Activated CD4-positive, alpha-beta T cell treated with anti-CD3 and anti-CD28 coated beads, Interleukin-2, amount 10 ng/mL, durations not matched to agents 7 days and 5 days (primary cell): Measurements from ENCODE around the gene CIDEA. TPM values are rescaled to one million over a fixed set of nuclear protein-coding genes. Genes with fewer than 3 reads are reported as not detected.

Experiments used
- CTCF ChIA-PET: fragments of 350-600 bp; sonication (Branson Sonifier 250); formaldehyde crosslinking; loops from one replicate; lab custom pipeline; 2021; ENCODE audit warnings: antibody characterized with exemption; lab: Charles Lee
- POLR2A ChIA-PET: fragments of 350-600 bp; sonication (Branson Sonifier 250); formaldehyde crosslinking; loops from one replicate; lab custom pipeline; 2021; ENCODE audit warnings: antibody characterized with exemption; lab: Charles Lee
- DNase-seq: peaks from one replicate; pipeline ENCODE4 v3.0.0-alpha.2; 2020
- H3K27ac Mint-ChIP-seq: one replicate; pipeline ENCODE4 v1.8.0; 2021; ENCODE audit warnings: mild to moderate bottlenecking, moderate library complexity, mixed read lengths
- H3K27me3 Mint-ChIP-seq: one replicate; pipeline ENCODE4 v1.8.0; 2021; ENCODE audit warnings: mixed read lengths
- H3K36me3 Mint-ChIP-seq: one replicate; pipeline ENCODE4 v1.8.0; 2021; ENCODE audit warnings: low read depth, mixed read lengths
- H3K4me1 Mint-ChIP-seq: one replicate; pipeline ENCODE4 v1.8.0; 2021; ENCODE audit warnings: mixed read lengths
- H3K4me3 Mint-ChIP-seq: one replicate; pipeline ENCODE4 v1.8.0; 2021; ENCODE audit warnings: mild to moderate bottlenecking, moderate library complexity, mixed read lengths
- H3K9me3 Mint-ChIP-seq: one replicate; pipeline ENCODE4 v1.8.0; 2021; ENCODE audit warnings: mixed read lengths
- total RNA-seq, 2 experiments: library from RNA; stranded (reverse); gene quantifications; one replicate each; pipeline ENCODE4 v1.2.3, GENCODE V29; 2021

The CIDEA gene
- total RNA-seq, 2 experiments from 2014 or later, result not detected

DNA sequence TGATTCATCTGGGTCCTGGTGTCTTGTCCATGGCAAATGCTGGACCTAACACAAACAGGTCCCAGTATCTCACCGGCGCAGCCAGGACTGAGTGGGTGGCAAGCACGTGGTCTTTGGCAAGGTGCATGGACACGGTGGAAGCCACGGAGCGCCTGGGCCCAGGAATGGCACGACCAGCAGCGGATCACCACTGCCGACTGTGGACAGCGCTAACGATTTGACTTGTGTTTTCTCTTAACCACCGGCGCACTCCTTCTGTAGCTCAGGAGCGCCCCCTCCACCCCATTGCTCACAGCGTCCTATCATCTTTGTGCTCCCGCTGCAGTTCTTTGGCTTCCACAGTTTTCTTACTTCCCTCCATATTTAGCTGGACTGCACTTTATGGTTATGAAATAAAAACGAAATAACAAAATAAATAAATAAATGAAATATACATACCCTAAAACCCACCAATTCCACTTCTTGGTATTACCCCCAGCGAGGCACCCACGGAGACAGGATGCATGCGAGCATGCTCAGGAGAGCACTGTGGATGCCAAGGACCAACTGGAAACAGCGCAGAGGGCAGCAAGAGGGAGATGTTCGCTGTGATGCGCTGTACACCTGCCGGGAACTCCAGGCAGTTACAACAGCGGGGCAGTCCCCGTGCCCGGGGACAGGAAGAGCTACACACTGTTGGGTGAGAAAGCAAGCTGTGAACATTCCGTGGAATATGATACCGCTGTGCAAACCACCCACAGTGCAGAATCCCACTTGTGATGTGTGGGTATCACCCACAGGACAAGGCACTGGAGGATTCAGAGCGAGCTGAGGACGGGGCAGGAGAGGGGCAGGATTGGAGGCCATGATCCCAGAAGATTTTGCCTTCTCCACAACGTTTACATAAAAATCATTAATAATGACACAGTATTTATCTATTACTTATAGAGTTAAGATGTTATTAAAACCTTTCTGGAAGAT lies 7.0 kb upstream of the CIDEA start:
- no peaks in the 10 kb centered on the region for H3K36me3 Mint-ChIP-seq
- H3K4me1 Mint-ChIP-seq, result no peaks in the 10 kb centered on the region
- no peak for DNase-seq
- no peaks in the 10 kb centered on the region for H3K9me3 Mint-ChIP-seq
- POLR2A ChIA-PET, result no interaction called here
- H3K27ac Mint-ChIP-seq, result no peak overlapping the region
- H3K4me3 Mint-ChIP-seq, result no peak overlapping the region
- peaks cover 14% of the 10 kb centered on the region for H3K27me3 Mint-ChIP-seq
- CTCF ChIA-PET, result interaction anchor here (0.9 to 1.3 kb wide), 2 partner anchors 9 to 18 kb away, joined by 3 to 4 read pairs; no protein-coding TSS in a partner anchor

DNA sequence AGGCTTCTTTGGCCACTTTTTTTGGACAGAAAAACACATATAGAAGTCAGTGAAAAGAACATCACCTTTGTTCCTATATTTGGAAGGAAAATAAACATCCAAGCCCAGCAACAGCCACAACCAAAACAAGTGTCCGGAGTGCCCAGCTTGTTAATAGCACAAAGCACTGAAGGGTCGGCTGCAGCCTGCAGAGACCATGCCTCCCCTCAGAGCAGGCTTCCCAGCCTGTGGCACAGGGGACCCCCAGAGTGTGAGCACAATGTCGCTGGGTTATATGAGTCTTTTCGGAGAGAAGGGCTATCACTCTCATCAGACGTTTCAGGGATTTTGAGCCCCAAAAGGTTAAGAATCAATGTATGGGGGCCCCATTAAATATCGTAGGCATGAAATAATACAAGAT lies 6.2 kb upstream of the CIDEA start:
- Mint-ChIP-seq H3K4me3 (no peak overlapping the region), H3K9me3 (no peaks in the 10 kb centered on the region), H3K27me3 (peaks cover 20% of the 10 kb centered on the region), H3K27ac (no peak overlapping the region), H3K4me1 (no peaks in the 10 kb centered on the region), H3K36me3 (no peaks in the 10 kb centered on the region)
- CTCF ChIA-PET, result interaction anchor here (0.9 to 1.3 kb wide), 2 partner anchors 8 to 17 kb away, joined by 3 to 4 read pairs; no protein-coding TSS in a partner anchor
- no peak for DNase-seq
- POLR2A ChIA-PET, result no interaction called here

DNA sequence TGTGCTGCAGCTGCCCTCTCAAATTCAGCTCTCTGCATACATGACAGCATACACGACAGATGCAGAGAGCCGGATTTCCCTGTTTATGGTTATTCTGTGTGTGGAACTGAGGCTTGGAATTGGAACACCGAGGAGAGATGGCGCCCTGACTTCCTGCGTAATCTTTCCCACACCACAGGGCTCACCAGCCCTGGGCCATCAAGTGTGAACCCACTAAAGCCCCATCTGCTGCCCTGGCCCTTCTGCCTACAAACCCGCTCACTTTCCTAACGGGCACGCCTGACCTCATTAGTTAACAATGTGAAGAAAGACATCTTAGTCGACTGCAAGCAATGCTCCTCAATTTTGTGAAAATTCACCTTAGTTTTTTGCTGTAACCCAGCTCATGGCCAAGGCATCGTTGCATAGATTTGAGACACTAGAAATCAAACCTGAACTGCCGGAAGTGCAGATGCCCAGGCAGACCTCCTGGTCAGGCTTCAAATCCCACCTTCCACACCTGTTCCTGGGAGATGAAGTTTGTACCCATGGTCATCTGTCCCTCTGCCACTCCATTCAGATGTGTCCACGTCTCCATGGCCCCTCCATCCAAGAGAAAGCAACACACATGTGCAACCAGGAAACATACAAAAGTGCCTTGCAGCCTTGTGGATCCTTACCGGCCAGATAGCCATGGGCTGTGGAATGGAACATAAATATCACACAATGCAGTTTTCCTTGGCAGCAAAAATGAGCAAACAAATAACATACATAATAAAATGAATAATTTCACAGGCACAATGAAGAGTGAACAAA lies 5.0 kb upstream of the CIDEA start:
- H3K4me1 Mint-ChIP-seq, result no peaks in the 10 kb centered on the region
- H3K27me3 Mint-ChIP-seq, result peaks cover 30% of the 10 kb centered on the region
- CTCF ChIA-PET, result no interaction called here

DNA sequence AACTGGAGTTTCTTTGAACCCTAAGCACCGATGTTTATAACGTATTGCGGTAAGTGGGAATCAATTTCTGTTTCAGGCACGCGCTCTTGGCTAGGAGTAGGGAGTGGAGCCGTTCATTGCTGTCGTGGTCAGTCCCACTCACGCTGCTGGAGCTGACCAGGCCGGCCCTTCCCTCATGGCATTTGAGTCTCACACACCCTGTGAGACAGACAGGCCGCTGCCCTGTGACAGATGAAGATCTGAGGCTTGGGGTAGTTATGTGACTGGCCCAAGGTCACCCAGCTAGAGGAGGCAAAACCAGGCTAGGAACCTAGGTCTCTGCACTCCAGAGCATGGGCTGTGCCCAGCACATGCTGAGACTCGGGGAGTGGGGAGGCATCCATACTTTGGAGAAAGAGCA lies 2.9 kb upstream of the CIDEA start:
- Mint-ChIP-seq H3K4me1 (no peaks in the 10 kb centered on the region), H3K9me3 (no peaks in the 10 kb centered on the region), H3K36me3 (no peaks in the 10 kb centered on the region), H3K27me3 (peaks cover 50% of the 10 kb centered on the region), H3K4me3 (no peak overlapping the region), H3K27ac (no peak overlapping the region)
- CTCF ChIA-PET, result no interaction called here
- no peak for DNase-seq
- POLR2A ChIA-PET, result interaction anchor here (0.7 kb wide), 1 partner anchor 34 kb away, joined by 3 read pairs; no protein-coding TSS in a partner anchor

More for the DNA sequence above, 5.0 kb upstream of the CIDEA start:
- DNase-seq, result no peak
- Mint-ChIP-seq H3K36me3 (no peaks in the 10 kb centered on the region), H3K9me3 (no peaks in the 10 kb centered on the region), H3K27ac (no peak overlapping the region), H3K4me3 (no peak overlapping the region)
- POLR2A ChIA-PET, result no interaction called here

DNA sequence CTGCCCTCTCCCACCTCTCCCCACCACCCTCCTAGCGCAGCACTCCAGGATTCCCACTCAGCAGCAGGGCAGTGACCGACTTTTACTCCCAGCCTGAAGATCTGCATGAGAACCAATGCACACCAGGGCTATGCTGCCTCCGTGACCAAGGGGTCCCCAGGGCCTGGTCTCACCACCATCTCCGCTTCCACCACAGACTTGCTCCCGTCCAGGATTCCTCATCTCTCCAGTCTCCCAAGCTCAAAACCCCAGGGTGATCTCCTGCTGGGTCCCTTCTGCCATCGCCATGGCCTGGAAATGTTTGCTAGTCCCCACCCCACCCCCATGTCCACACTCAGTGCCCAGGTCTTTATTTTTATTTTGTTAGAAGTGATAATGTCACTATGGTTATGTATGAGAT lies 2.1 kb upstream of the CIDEA start:
- ChIA-PET CTCF (interaction anchor here (0.9 to 1.6 kb wide), 2 partner anchors 13 to 36 kb away, joined by 3 read pairs; no protein-coding TSS in a partner anchor), POLR2A (no interaction called here)
- no peak overlapping the region for H3K27ac Mint-ChIP-seq
- no peaks in the 10 kb centered on the region for H3K9me3 Mint-ChIP-seq
- no peak overlapping the region for H3K4me3 Mint-ChIP-seq
- no peaks in the 10 kb centered on the region for H3K36me3 Mint-ChIP-seq
- H3K27me3 Mint-ChIP-seq, result peaks cover 56% of the 10 kb centered on the region
- DNase-seq, result no peak
- no peaks in the 10 kb centered on the region for H3K4me1 Mint-ChIP-seq

DNA sequence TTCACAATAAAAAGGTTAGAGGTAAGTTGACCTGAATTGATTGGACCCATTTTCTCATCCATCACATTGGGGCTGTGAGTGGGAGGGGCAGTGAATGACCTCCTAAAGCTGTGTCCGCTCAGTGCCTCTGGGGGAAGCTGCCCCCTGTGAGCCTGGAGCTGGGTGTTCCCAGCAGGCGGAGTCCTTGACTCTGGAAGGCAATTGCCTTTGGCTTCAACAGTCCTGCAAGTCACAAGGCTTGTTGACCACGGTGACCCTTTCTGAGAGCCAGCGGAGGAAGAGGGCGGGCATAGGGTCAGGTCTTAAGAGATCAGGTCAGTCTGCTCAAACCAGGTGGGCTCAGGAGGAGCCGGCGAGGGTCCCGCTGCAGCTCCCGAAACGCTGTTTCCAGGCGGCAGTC lies 1.1 kb upstream of the CIDEA start:
- H3K9me3 Mint-ChIP-seq, result no peaks in the 10 kb centered on the region
- peaks cover 61% of the 10 kb centered on the region for H3K27me3 Mint-ChIP-seq
- CTCF ChIA-PET, result interaction anchor here (0.9 to 1.6 kb wide), 2 partner anchors 12 to 35 kb away, joined by 3 read pairs; no protein-coding TSS in a partner anchor
- H3K27ac Mint-ChIP-seq, result no peak overlapping the region
- H3K4me1 Mint-ChIP-seq, result no peaks in the 10 kb centered on the region
- no peak overlapping the region for H3K4me3 Mint-ChIP-seq
- POLR2A ChIA-PET, result interaction anchor here (0.6 kb wide), 1 partner anchor 171 kb away, joined by 3 read pairs; no protein-coding TSS in a partner anchor
- DNase-seq, result no peak
- no peaks in the 10 kb centered on the region for H3K36me3 Mint-ChIP-seq

DNA sequence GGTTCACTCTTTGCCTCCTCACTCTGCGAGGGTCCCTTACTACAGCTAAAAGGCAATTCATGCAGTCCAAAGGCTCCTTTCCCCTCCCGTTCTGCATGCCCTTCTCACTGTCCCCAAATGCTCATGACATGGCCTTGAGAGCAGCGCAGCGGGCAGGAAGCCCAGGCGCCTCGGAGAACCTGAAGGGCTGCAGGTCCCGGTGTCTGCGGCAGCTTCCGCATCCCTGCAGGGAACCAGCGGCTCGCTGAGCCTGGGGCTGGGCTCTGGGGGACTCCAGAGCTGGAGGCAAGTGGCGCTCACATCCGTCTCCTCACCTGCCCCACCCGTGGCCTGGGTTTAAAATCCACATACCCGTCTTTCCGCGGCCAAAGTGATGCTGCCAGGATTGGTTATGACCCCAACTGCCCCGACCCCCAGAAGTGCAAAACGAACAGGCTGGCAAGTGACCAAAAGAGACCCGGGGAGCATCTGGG lies 462 bp upstream of the CIDEA start:
- H3K27ac Mint-ChIP-seq, result no peak overlapping the region
- H3K9me3 Mint-ChIP-seq, result no peaks in the 10 kb centered on the region
- peaks cover 61% of the 10 kb centered on the region for H3K27me3 Mint-ChIP-seq
- DNase-seq, result no peak
- ChIA-PET CTCF (no interaction called here), POLR2A (interaction anchor here (0.6 kb wide), 1 partner anchor 171 kb away, joined by 3 read pairs; no protein-coding TSS in a partner anchor)
- no peak overlapping the region for H3K4me3 Mint-ChIP-seq
- H3K36me3 Mint-ChIP-seq, result no peaks in the 10 kb centered on the region
- no peaks in the 10 kb centered on the region for H3K4me1 Mint-ChIP-seq

DNA sequence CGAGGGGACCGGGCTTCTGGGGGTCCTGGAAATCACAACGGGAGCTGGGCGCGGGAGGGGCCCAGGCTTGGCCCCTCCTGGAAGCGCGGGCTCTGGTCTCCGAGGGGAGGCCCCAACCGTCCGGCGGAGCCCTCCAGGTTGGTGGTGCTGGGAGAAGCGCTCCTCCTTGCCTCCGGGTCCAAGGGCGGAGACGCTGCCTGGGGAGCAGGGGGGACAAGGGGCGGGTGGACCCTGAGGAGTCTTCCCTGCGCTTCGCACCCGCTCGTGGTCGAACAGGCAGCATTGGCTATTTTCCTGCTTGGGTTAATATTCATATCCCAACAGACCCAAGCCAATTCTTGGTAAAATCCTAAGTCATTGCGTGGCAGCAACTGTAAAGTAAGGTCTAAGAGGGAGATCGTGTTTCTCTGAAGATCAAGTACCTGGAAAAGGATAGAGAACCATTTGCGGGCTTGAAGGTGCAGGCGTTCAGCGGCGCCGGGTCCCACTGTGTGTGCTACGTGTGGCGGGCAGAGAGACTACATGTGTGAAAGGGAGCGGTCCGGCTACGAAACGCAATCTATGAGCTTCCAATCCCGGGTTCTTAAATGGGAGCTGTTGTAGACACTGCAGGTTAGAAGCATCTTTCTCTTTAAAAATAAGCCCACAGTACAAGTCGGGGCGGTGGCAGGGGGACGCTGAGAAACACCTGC lies 805 bp downstream of the CIDEA start:
- Mint-ChIP-seq H3K4me3 (no peak overlapping the region), H3K27ac (no peak overlapping the region), H3K27me3 (peaks cover 61% of the 10 kb centered on the region), H3K4me1 (no peaks in the 10 kb centered on the region), H3K9me3 (no peaks in the 10 kb centered on the region), H3K36me3 (no peaks in the 10 kb centered on the region)
- DNase-seq, result no peak
- ChIA-PET CTCF (no interaction called here), POLR2A (no interaction called here)

DNA sequence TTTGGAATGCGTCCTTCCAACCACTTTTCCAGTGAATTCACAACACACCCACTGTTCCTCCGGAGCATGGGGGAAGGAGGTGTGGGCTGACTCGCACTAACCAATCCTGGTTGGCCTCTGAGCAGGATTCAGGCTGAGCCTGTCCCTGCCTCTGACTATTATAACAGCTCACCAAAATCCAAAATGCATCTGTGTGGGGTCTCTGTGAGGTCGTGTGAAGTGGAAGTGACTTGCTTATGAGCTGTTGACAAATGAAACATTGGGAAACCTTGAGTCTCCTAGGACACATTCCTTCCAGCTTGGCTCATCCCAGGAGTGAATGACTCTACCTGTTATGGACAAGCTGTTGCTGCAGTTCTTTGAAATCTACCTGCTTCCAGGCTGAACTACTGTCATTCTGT lies 1.5 kb downstream of the CIDEA start:
- no peak for DNase-seq
- H3K27ac Mint-ChIP-seq, result no peak overlapping the region
- H3K4me1 Mint-ChIP-seq, result no peaks in the 10 kb centered on the region
- ChIA-PET CTCF (interaction anchor here (1.3 kb wide), 1 partner anchor 8 kb away, joined by 4 read pairs; no protein-coding TSS in a partner anchor), POLR2A (no interaction called here)
- H3K27me3 Mint-ChIP-seq, result peaks cover 58% of the 10 kb centered on the region
- H3K9me3 Mint-ChIP-seq, result no peaks in the 10 kb centered on the region
- no peak overlapping the region for H3K4me3 Mint-ChIP-seq
- H3K36me3 Mint-ChIP-seq, result no peaks in the 10 kb centered on the region

DNA sequence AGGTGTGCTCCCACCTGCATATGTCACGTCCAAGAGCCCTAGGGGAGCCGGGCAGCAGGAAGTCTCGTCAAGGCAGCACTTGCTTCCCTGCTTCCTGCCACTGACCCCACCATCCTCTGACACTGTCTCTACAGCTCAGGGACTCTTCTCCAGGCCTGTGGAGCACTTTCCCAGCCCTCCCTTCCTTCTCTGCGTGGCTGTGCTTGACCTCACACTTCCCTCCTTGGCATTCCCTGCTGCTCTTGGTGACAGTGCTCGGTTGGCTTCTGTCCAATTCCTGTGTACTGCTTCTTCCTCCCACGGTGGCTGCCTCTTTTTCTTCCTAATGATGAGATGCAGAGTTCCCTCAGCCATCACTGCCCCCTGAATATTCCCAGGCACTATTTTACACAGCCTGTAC lies 2.8 kb downstream of the CIDEA start:
- no peak for DNase-seq
- ChIA-PET POLR2A (no interaction called here), CTCF (no interaction called here)
- Mint-ChIP-seq H3K4me3 (no peak overlapping the region), H3K27me3 (peaks cover 52% of the 10 kb centered on the region), H3K4me1 (no peaks in the 10 kb centered on the region), H3K9me3 (no peaks in the 10 kb centered on the region), H3K36me3 (no peaks in the 10 kb centered on the region), H3K27ac (no peak overlapping the region)

DNA sequence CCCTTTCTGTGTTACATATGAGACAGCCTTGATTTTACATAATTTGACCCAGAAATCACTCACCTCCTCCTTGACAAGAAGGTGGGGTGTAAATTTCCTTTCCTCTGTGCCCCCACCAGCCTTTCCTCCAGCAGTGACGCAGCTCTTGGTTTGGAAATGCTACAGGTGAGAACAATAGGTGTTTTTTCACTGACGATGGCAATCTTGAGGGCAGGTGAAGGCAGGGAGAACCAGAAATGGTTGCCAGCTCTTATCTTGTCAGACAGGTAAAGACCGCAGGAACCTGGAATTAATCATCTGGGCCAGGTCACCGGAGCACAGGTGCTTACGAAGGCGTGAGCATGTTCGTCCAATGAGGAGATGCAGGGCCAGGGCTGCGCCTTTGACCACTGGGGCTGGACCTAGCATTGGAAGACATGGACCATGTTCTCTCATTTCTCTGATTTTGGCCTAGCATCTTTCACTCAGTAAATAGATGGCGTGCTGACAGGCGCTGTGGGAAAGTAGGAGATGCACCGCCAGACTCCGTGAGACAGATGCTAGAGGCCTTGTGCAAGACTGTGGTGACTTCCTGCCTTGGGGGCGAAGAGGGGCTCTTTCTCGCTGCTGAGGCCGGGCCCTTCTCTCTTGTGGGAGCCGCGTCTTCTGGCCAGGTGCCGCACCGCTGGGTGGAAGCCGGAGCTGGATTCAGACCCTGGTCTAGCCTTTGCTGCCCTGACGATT lies 4.0 kb downstream of the CIDEA start:
- Mint-ChIP-seq H3K36me3 (no peaks in the 10 kb centered on the region), H3K4me3 (no peak overlapping the region), H3K9me3 (no peaks in the 10 kb centered on the region), H3K27ac (no peak overlapping the region), H3K4me1 (no peaks in the 10 kb centered on the region), H3K27me3 (peaks cover 41% of the 10 kb centered on the region)
- ChIA-PET CTCF (no interaction called here), POLR2A (no interaction called here)
- DNase-seq, result no peak
